IMR-90 (cell line): ENCODE measurements around the gene PAQR4. TPM values are rescaled to one million over a fixed set of nuclear protein-coding genes. Genes with fewer than 3 reads are reported as not detected.
A peak's percentile ranks its signal among the peaks of the same experiment; 100 is the strongest.

Experiments used
- ATAC-seq: fragments of 200-7000 bp; cut with Tn5 transposase; 2 replicates; pipeline ENCODE4 v1.9.1; 2020; ENCODE audit warnings: low read depth, mild to moderate bottlenecking, moderate library complexity
- BruUV-seq: library from RNA; stranded (reverse); fragments of 400-500 nt; replicated peaks from 2 replicates; lab custom pipeline; 2021; lab: Mats Ljungman, UMichigan
- CTCF ChIA-PET: fragments of 300-600 bp; formaldehyde crosslinking; extraction: SDS; loops from one replicate; lab custom pipeline; 2021; ENCODE audit warnings: antibody characterized with exemption; lab: Yijun Ruan, JAX
- POLR2A ChIA-PET: fragments of 300-600 bp; sonication (Branson Sonifier 250); formaldehyde crosslinking; loops from one replicate; lab custom pipeline; 2022; ENCODE audit warnings: antibody characterized with exemption; ENCODE audit not compliant: unreplicated experiment; lab: Charles Lee
- DNase-seq: peaks from one replicate; pipeline ENCODE4 v3.0.0; 2013
- H2AFZ ChIP-seq: replicated peaks from 2 replicates; pipeline ENCODE3; 2013; ENCODE audit warnings: low read length, mild to moderate bottlenecking; ENCODE audit not compliant: poor library complexity
- H2AK5ac ChIP-seq: 2 replicates; pipeline ENCODE4 v1.6.1; 2013; ENCODE audit warnings: low read depth, low read length, inconsistent platforms
- H2AK9ac ChIP-seq: replicated peaks from 2 replicates; pipeline ENCODE3; 2013; ENCODE audit warnings: mild to moderate bottlenecking, low read depth, low read length, moderate library complexity; ENCODE audit not compliant: poor library complexity
- H2BK120ac ChIP-seq: 2 replicates; pipeline ENCODE4 v1.6.1; 2013; ENCODE audit warnings: low read depth, low read length, inconsistent platforms
- H2BK15ac ChIP-seq: 3 replicates; pipeline ENCODE4 v1.6.1; 2013; ENCODE audit warnings: low read depth, low read length, inconsistent platforms
- H2BK20ac ChIP-seq: 2 replicates; pipeline ENCODE4 v1.6.1; 2013; ENCODE audit warnings: low read depth, mild to moderate bottlenecking, inconsistent platforms, low read length, moderate library complexity
- H2BK5ac ChIP-seq: 2 replicates; pipeline ENCODE4 v1.6.1; 2013; ENCODE audit warnings: mild to moderate bottlenecking, low read depth, low read length, inconsistent platforms; ENCODE audit not compliant: poor library complexity, severe bottlenecking
- H3K14ac ChIP-seq: replicated peaks from 2 replicates; pipeline ENCODE4 v1.6.1; 2013; ENCODE audit warnings: low read depth, low read length, inconsistent platforms
- H3K18ac ChIP-seq: 2 replicates; pipeline ENCODE4 v1.6.1; 2013; ENCODE audit warnings: low read depth, low read length, control low read depth
- H3K23ac ChIP-seq: 2 replicates; pipeline ENCODE4 v1.6.1; 2013; ENCODE audit warnings: low read depth, low read length, inconsistent platforms
- H3K27ac ChIP-seq: 2 replicates; pipeline ENCODE4 v1.5.1; 2013; ENCODE audit warnings: mild to moderate bottlenecking, control low read depth, low read length; ENCODE audit not compliant: insufficient read depth
- H3K27me3 ChIP-seq: 2 replicates; pipeline ENCODE4 v1.6.1; 2013; ENCODE audit warnings: low read length; ENCODE audit not compliant: control insufficient read depth, insufficient read depth
- H3K36me3 ChIP-seq: 2 replicates; pipeline ENCODE4 v1.6.1; 2013; ENCODE audit warnings: low read length, mixed read lengths; ENCODE audit not compliant: control insufficient read depth, insufficient read depth
- H3K4ac ChIP-seq: 2 replicates; pipeline ENCODE4 v1.6.1; 2013; ENCODE audit warnings: low read depth, low read length, inconsistent platforms
- H3K4me1 ChIP-seq: 2 replicates; pipeline ENCODE4 v1.6.1; 2013; ENCODE audit warnings: low read length, mixed read lengths; ENCODE audit not compliant: control insufficient read depth, insufficient read depth
- H3K4me2 ChIP-seq: 2 replicates; pipeline ENCODE4 v1.6.1; 2013; ENCODE audit warnings: low read depth, mild to moderate bottlenecking, control low read depth, low read length, moderate library complexity
- H3K4me3 ChIP-seq: 2 replicates; pipeline ENCODE4 v1.5.1; 2013; ENCODE audit warnings: low read depth, mild to moderate bottlenecking, control low read depth, low read length, moderate library complexity; ENCODE audit not compliant: insufficient read depth
- H3K56ac ChIP-seq: 2 replicates; pipeline ENCODE4 v1.6.1; 2013; ENCODE audit warnings: low read length, inconsistent platforms; ENCODE audit not compliant: insufficient read depth; ENCODE audit errors: extremely low read depth
- H3K79me1 ChIP-seq, 2 experiments: 2 replicates each; pipeline ENCODE4 v1.6.1; 2013; ENCODE audit warnings: low read length in 2 of 2, inconsistent platforms in 1 of 2, low read depth in 1 of 2
- H3K9ac ChIP-seq: 2 replicates; pipeline ENCODE4 v1.6.1; 2013; ENCODE audit warnings: low read depth, low read length, control low read depth
- H3K9me1 ChIP-seq: 2 replicates; pipeline ENCODE4 v1.6.1; 2013; ENCODE audit warnings: low read length, inconsistent platforms; ENCODE audit not compliant: insufficient read depth
- H3K9me3 ChIP-seq: 2 replicates; pipeline ENCODE4 v1.6.1; 2013; ENCODE audit warnings: low read length; ENCODE audit not compliant: control insufficient read depth, insufficient read depth
- H4K20me1 ChIP-seq: 2 replicates; pipeline ENCODE4 v1.6.1; 2013; ENCODE audit warnings: low read length, inconsistent platforms; ENCODE audit not compliant: insufficient read depth
- H4K5ac ChIP-seq: 2 replicates; pipeline ENCODE4 v1.6.1; 2013; ENCODE audit warnings: mild to moderate bottlenecking, low read depth, low read length, control low read depth
- H4K8ac ChIP-seq, 2 experiments: 2 replicates each; pipeline ENCODE4 v1.6.1; 2013; ENCODE audit warnings: low read depth in 2 of 2, low read length in 2 of 2, control low read depth in 1 of 2, inconsistent platforms in 1 of 2
- H4K91ac ChIP-seq: 2 replicates; pipeline ENCODE4 v1.6.1; 2013; ENCODE audit warnings: low read depth, low read length, inconsistent platforms; ENCODE audit not compliant: insufficient read depth
- CEBPB ChIP-seq: IDR thresholded peaks from 2 replicates; pipeline ENCODE4 v1.6.1; 2012; ENCODE audit warnings: low read depth, low read length, improper control_type of control experiment
- CHD1 ChIP-seq: IDR thresholded peaks from 2 replicates; pipeline ENCODE4 v1.6.1; 2012; ENCODE audit warnings: low read depth, low read length, improper control_type of control experiment
- MAFK ChIP-seq: IDR thresholded peaks from 2 replicates; pipeline ENCODE4 v1.6.1; 2012; ENCODE audit warnings: low read depth, low read length, improper control_type of control experiment
- MAZ ChIP-seq: IDR thresholded peaks from 2 replicates; pipeline ENCODE4 v1.6.1; 2012; ENCODE audit warnings: low read depth, mild to moderate bottlenecking, low read length, improper control_type of control experiment, moderate library complexity, borderline replicate concordance
- MXI1 ChIP-seq: IDR thresholded peaks from 2 replicates; pipeline ENCODE4 v1.6.1; 2012; ENCODE audit warnings: low read depth, mild to moderate bottlenecking, low read length, moderate library complexity, borderline replicate concordance
- NFE2L2 ChIP-seq: fragments of 150-350 bp; IDR thresholded peaks from 2 replicates; pipeline ENCODE4 v1.6.1; 2016; ENCODE audit warnings: low read depth, mild to moderate bottlenecking, low read length
- POLR2A ChIP-seq: IDR thresholded peaks from 2 replicates; pipeline ENCODE4 v1.6.1; 2012; ENCODE audit warnings: mild to moderate bottlenecking, low read depth, low read length
- SMC3 ChIP-seq: fragments of 150-350 bp; IDR thresholded peaks from 2 replicates; pipeline ENCODE4 v1.6.1; 2016; ENCODE audit warnings: low read depth, mild to moderate bottlenecking, antibody characterized with exemption, low read length, moderate library complexity
- WGBS, 2 experiments: methylation state at CpG; one replicate each; pipeline versions ENCODE4 v1.1.5 to v1.1.7; 2013; ENCODE audit warnings: missing lambda C conversion rate in 2 of 2; ENCODE audit not compliant: insufficient read length in 1 of 2; ENCODE audit errors: extremely low coverage in 2 of 2; 5-methylcytosine and 5-hydroxymethylcytosine counted together
- dilution Hi-C: fragments of 300-500 bp; cut with HindIII; formaldehyde crosslinking; loops from one replicate; pipeline ENCODE4 v1.14.3; 2018; ENCODE audit warnings: low sequenced_read_pairs; ENCODE audit not compliant: unreplicated experiment
- in situ Hi-C: fragments of 300-500 bp; cut with MboI; formaldehyde crosslinking; loops from 3 replicates; pipeline ENCODE4 v1.14.3; 2019; ENCODE audit warnings: low sequenced_read_pairs, inconsistent platforms, mixed read lengths
- intact Hi-C: fragments of 100-400 bp; cut with micrococcal nuclease; formaldehyde crosslinking; loops from 2 replicates; pipeline ENCODE4 v1.10.0; 2022
- polyA plus RNA-seq, 3 experiments: library from polyadenylated mRNA; depleted of rRNA; stranded (reverse); fragments of >200 nt; gene quantifications; 2 replicates each; pipeline ENCODE4 v1.2.3, GENCODE V29; 2012; ENCODE audit warnings: low replicate concordance in 1 of 3
- total RNA-seq: library from RNA; depleted of rRNA; stranded (reverse); fragments of >200 nt; gene quantifications from 2 replicates; pipeline ENCODE4 v1.2.3, GENCODE V29; 2012

The PAQR4 gene
- total and polyA plus RNA-seq, 2 of the 4 experiments (the other 2 are of a cell fraction): 2.2 to 10.0 TPM

- TF ChIP-seq MAZ: no peak
- TF ChIP-seq SMC3: no peak
Measured at GRCh38 chr16:3019594-3020246, 50.6 kb downstream of the PAQR4 start (continued).

GRCh38 chr16:3020247-3020603 lies 51.1 kb downstream of the PAQR4 start, which contains the start of gene TNFRSF12A:
Gene TNFRSF12A (plus strand): TSS chr16:3020368. CDS start chr16:3020398, 30 bp downstream.
- peak within 1 kb of the TSS; percentile 99 for H3K4ac ChIP-seq
- H3K4me3 ChIP-seq: peak within 1 kb of the TSS; percentile 77
- H3K79me1 ChIP-seq: peaks cover 0 to 27% of the 10 kb centered on the region in 2 experiments; a peak in 2 of 4 replicates
- peak within 1 kb of the TSS; percentile 76 for H4K5ac ChIP-seq
- TF ChIP-seq CEBPB (no peak), MAFK (no peak), NFE2L2 (no peak), CHD1 (peak; percentile 64; the same call in 1 of the 2 replicates), POLR2A (peak; percentile 98), MXI1 (peak; percentile 29; the same call in 1 of the 2 replicates), MAZ (peak; percentile 63; the same call in 1 of the 2 replicates)
- peak within 1 kb of the TSS; percentile 99 for H3K14ac ChIP-seq
- 0% methylated on average over 9 of the region's 49 CpGs; no CpG with 5 or more reads in 1 of the 2 experiments for WGBS, 2 experiments
- peak within 1 kb of the TSS; percentile 97 for H3K27ac ChIP-seq
- peak within 1 kb of the TSS; percentile 100 for H3K56ac ChIP-seq
- H2AK9ac ChIP-seq: peak within 1 kb of the TSS; percentile 99
- peak within 1 kb of the TSS; percentile 78; the same call in 1 of the 3 replicates for H2BK15ac ChIP-seq
- BruUV-seq: no TSS peak
- H4K20me1 ChIP-seq: peaks cover 31% of the 10 kb centered on the region
- in situ Hi-C loops (no loop called here), dilution Hi-C loops (no loop called here), intact Hi-C loops (no loop called here)
- CTCF ChIA-PET: interaction anchor here (0.5 to 2.7 kb wide), 2 partner anchors 11 to 1153 kb away, joined by 8 to 12 read pairs; no protein-coding TSS in a partner anchor
- ATAC-seq (peak; percentile 11), DNase-seq (peak; percentile 68)
- H3K9ac ChIP-seq: peak within 1 kb of the TSS; percentile 94
- H3K4me1 ChIP-seq: peaks cover 11% of the 10 kb centered on the region
- POLR2A ChIA-PET: interaction anchor here (0.5 to 0.7 kb wide), 6 partner anchors 10 to 496 kb away, joined by 3 to 13 read pairs (median 6); no protein-coding TSS in a partner anchor
- peak within 1 kb of the TSS; percentile 96 for H2AFZ ChIP-seq
- H3K18ac ChIP-seq: peak within 1 kb of the TSS; percentile 83
- H3K4me2 ChIP-seq: peak within 1 kb of the TSS; percentile 99
- no peaks in the 10 kb centered on the region; the same call in 1 of the 2 replicates for H3K27me3 ChIP-seq
- H2BK20ac ChIP-seq: peak within 1 kb of the TSS; percentile 95; the same call in 1 of the 2 replicates
- H2BK120ac ChIP-seq: peak within 1 kb of the TSS; percentile 91
- H3K23ac ChIP-seq: peak within 1 kb of the TSS; percentile 100
- no peaks in the 10 kb centered on the region for H3K9me1 ChIP-seq
- H3K36me3 ChIP-seq: peaks cover 11% of the 10 kb centered on the region
- peak within 1 kb of the TSS; percentile 74 to 99 for H4K8ac ChIP-seq
- H2BK5ac ChIP-seq: peak within 1 kb of the TSS; percentile 99
- H4K91ac ChIP-seq: peak within 1 kb of the TSS; percentile 98
- peak within 1 kb of the TSS; percentile 93 for H2AK5ac ChIP-seq
- no peaks in the 10 kb centered on the region for H3K9me3 ChIP-seq
